A673 (cell line): ENCODE results near the gene OBSCN.

Experiments
- EZH2 ChIP-seq: fragments of 200-600 bp; sonication (generic); IDR thresholded peaks from 2 replicates; pipeline ENCODE4 v1.6.1; 2017; ENCODE audit warnings: borderline replicate concordance, low read depth, mild to moderate bottlenecking, mixed read lengths, antibody characterized with exemption, low read length; ENCODE audit not compliant: poor library complexity, severe bottlenecking
- TF ChIP-seq, protein P1 (sequence below): fragments of 300-800, 200-600 bp; sonication (generic); conservative IDR thresholded peaks from 2 replicates; pipeline ENCODE4 v1.5.1; 2017; ENCODE audit warnings: low read depth, mild to moderate bottlenecking, antibody characterized with exemption, low read length, moderate library complexity, mixed read lengths

DNA sequence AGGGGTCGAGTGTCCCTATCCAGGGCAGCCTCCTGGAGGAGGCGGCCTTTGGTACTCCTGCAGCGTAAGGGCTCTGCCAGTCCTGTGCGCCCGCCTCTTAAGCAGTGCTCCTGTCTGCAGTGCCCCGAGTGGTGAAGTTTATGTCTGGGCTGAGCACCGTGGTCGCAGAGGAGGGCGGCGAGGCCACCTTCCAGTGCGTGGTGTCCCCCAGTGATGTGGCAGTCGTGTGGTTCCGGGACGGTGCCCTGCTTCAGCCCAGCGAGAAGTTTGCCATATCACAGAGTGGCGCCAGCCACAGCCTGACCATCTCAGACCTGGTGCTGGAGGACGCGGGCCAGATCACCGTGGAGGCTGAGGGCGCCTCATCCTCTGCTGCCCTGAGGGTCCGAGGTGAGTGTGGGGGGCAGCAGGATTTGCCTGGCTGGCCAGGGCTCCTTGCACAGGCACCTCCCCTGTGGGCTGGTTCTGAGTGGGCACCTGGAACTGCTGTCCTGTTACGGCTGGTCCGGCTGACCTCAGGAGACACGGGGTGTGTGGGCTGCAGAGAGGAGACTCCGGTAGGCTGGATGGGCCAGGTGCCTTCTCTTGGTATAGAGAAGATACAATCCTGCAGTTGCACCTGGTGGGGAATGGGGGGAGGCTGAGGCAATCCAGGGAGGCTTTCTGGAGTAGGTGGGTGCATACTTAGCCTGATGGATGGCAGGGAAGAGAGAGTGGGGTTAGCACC lies 66.8 kb downstream of the OBSCN start:
- TF ChIP-seq, protein P1, sequence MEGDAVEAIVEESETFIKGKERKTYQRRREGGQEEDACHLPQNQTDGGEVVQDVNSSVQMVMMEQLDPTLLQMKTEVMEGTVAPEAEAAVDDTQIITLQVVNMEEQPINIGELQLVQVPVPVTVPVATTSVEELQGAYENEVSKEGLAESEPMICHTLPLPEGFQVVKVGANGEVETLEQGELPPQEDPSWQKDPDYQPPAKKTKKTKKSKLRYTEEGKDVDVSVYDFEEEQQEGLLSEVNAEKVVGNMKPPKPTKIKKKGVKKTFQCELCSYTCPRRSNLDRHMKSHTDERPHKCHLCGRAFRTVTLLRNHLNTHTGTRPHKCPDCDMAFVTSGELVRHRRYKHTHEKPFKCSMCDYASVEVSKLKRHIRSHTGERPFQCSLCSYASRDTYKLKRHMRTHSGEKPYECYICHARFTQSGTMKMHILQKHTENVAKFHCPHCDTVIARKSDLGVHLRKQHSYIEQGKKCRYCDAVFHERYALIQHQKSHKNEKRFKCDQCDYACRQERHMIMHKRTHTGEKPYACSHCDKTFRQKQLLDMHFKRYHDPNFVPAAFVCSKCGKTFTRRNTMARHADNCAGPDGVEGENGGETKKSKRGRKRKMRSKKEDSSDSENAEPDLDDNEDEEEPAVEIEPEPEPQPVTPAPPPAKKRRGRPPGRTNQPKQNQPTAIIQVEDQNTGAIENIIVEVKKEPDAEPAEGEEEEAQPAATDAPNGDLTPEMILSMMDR: no peak
- TF ChIP-seq EZH2: no peak
